H1 (cell line): ENCODE measurements around the gene GPC6. TPM values are rescaled to one million over a fixed set of nuclear protein-coding genes. Genes with fewer than 3 reads are reported as not detected.

ENCODE experiments used
- HDAC2 ChIP-seq, 2 experiments: fragments of 300-600 bp in 1 of 2; sonication (generic) in 1 of 2; IDR thresholded peaks; 2 replicates each; pipeline ENCODE4 v1.6.1; 2011 to 2012; ENCODE audit warnings: low read depth in 2 of 2, low read length in 2 of 2, mild to moderate bottlenecking in 2 of 2, moderate library complexity in 2 of 2, borderline replicate concordance in 1 of 2, inconsistent platforms in 1 of 2
- POLR2AphosphoS5 ChIP-seq: IDR thresholded peaks from 2 replicates; pipeline ENCODE4 v1.6.1; 2011; ENCODE audit warnings: low read depth, low read length
- RNF2 ChIP-seq: fragments of 200-900, 300-1000 bp; sonication (generic); IDR thresholded peaks from 2 replicates; pipeline ENCODE4 v1.7.1; 2016; ENCODE audit warnings: borderline replicate concordance, low read depth, mild to moderate bottlenecking, antibody characterized with exemption, low read length; ENCODE audit not compliant: poor library complexity, severe bottlenecking; ENCODE audit errors: missing control alignments
- SP4 ChIP-seq: IDR thresholded peaks from 2 replicates; pipeline ENCODE4 v1.6.1; 2012; ENCODE audit warnings: low read length, inconsistent platforms
- YY1 ChIP-seq: IDR thresholded peaks from 2 replicates; pipeline ENCODE4 v1.6.1; 2011; ENCODE audit warnings: low read depth, mild to moderate bottlenecking, low read length
- polyA plus RNA-seq, 7 experiments: library from polyadenylated mRNA; depleted of rRNA in 3 of 7; stranded (reverse) in 5 of 7; unstranded in 2 of 7; fragments of >200 nt in 5 of 7; fragments of 200-250 nt in 2 of 7; gene quantifications; 1 replicate in 5 of 7; 2 replicates in 1 of 7; 4 replicates in 1 of 7; pipeline versions ENCODE4 v1.2.1 to v1.2.3, GENCODE V29; 2011 to 2013; ENCODE audit warnings: missing spikeins in 2 of 7, mixed read lengths in 2 of 7
- total RNA-seq: library from RNA; stranded (reverse); fragmentation: NEBNext Ultra II Directional; extraction: Animal tissue kit (Norgen Biotek cat#: 25700); gene quantifications from 2 replicates; pipeline ENCODE4 v1.2.1, GENCODE V29; 2021
- TF ChIP-seq, protein P1 (sequence below), 3 experiments: IDR thresholded peaks; 1 replicate in 2 of 3; 2 replicates in 1 of 3; pipeline versions ENCODE4 v1.5.1 to v1.6.1; 2011; ENCODE audit warnings: low read length in 3 of 3, mild to moderate bottlenecking in 3 of 3, inconsistent platforms in 2 of 3, low read depth in 1 of 3, moderate library complexity in 1 of 3; ENCODE audit not compliant: insufficient read depth in 1 of 3; ENCODE audit errors: control extremely low read depth in 1 of 3

GPC6 gene
- total and polyA plus RNA-seq, 2 of the 8 experiments (the other 6 are each of a cell fraction or from before 2014, with no cell fraction given), result 5.4 to 12.0 TPM

DNA sequence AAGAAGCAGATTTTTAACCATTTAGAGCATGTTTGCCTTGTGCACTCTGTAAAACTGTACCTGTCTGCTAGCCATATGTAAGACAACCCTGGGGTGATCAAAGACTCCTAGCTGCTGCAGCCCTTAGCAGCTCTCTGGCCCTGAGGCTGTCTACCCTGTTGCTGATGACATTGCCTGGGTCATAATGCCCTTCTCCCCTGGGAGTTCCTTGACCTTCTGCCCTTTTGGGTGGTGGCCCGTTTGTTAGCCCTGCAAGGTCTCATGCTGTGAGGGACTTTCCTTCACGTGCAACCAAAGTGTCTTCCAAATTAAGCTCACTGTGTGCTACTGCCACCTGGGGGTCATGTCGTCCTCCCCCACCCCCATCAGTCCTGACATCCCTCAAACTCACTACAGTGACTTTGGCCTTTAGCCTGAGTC lies 7.4 kb downstream of the GPC6 start (continued):
- TF ChIP-seq, protein P1, sequence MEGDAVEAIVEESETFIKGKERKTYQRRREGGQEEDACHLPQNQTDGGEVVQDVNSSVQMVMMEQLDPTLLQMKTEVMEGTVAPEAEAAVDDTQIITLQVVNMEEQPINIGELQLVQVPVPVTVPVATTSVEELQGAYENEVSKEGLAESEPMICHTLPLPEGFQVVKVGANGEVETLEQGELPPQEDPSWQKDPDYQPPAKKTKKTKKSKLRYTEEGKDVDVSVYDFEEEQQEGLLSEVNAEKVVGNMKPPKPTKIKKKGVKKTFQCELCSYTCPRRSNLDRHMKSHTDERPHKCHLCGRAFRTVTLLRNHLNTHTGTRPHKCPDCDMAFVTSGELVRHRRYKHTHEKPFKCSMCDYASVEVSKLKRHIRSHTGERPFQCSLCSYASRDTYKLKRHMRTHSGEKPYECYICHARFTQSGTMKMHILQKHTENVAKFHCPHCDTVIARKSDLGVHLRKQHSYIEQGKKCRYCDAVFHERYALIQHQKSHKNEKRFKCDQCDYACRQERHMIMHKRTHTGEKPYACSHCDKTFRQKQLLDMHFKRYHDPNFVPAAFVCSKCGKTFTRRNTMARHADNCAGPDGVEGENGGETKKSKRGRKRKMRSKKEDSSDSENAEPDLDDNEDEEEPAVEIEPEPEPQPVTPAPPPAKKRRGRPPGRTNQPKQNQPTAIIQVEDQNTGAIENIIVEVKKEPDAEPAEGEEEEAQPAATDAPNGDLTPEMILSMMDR (IDR thresholded peaks at IDR 0.05; ENCODE audit: control extremely low read depth in 1 of 3, insufficient read depth in 1 of 3, low read depth in 1 of 3, low read length in 3 of 3), result peak; percentile 33 to 74 (median 67); a peak in 3 of 4 replicates
- 0 out of 2 replicates have a peak, but pooled peaks have one; percentile 33 for TF ChIP-seq YY1
- TF ChIP-seq HDAC2 (IDR thresholded peaks at IDR 0.05; ENCODE audit: borderline replicate concordance in 1 of 2, low read depth in 2 of 2, low read length in 2 of 2), result peak; percentile 86 to 94; a peak in 1 of 4 replicates
- TF ChIP-seq RNF2, result no peak
- no peak for TF ChIP-seq SP4
- 0 out of 2 replicates have a peak, but pooled peaks have one; percentile 56 for TF ChIP-seq POLR2AphosphoS5
